T-cell (primary cell): ENCODE data around the gene OR5M3. TPM values are rescaled to one million over a fixed set of nuclear protein-coding genes. Genes with fewer than 3 reads are reported as not detected.

Source experiments
- ATAC-seq, 4 experiments: fragments of 200-7000 bp in 3 of 4; fragments of 150-1000 bp in 1 of 4; cut with Tn5 transposase; replicated peaks in 1 of 4; 1 replicate in 3 of 4; 2 replicates in 1 of 4; pipeline ENCODE4 v1.10.0; 2021; ENCODE audit warnings: moderate library complexity in 3 of 4, mild to moderate bottlenecking in 2 of 4, moderate number of reproducible peaks in 1 of 4
- CTCF ChIA-PET, 2 donors: fragments of 300-600 bp; sonication (Branson Sonifier 250); formaldehyde crosslinking; loops; one replicate each; lab custom pipeline; 2022; ENCODE audit warnings: antibody characterized with exemption in 2 of 2; lab: Charles Lee
- POLR2A ChIA-PET, 2 donors: fragments of 300-600 bp; sonication (Branson Sonifier 250); formaldehyde crosslinking; loops; one replicate each; lab custom pipeline; 2022; ENCODE audit warnings: antibody characterized with exemption in 2 of 2; lab: Charles Lee
- DNase-seq, 35 experiments: peaks; one replicate each; pipeline versions ENCODE4 v3.0.0 to v3.0.0-alpha.2; 2013 to 2023
- H3K27ac ChIP-seq: one replicate; pipeline ENCODE4 v1.5.1; 2013; ENCODE audit warnings: low read length
- H3K27me3 ChIP-seq, 2 experiments: replicated peaks in 1 of 2; 1 replicate in 1 of 2; 2 replicates in 1 of 2; pipeline versions ENCODE4 v1.6.1 to v1.7.0; 2013; ENCODE audit warnings: low read length in 1 of 2, mixed read lengths in 1 of 2; ENCODE audit not compliant: control insufficient read depth in 2 of 2, insufficient read depth in 2 of 2; ENCODE audit errors: extremely low read depth in 1 of 2
- H3K36me3 ChIP-seq, 2 donors: 1 replicate in 1 of 2; 2 replicates in 1 of 2; pipeline versions ENCODE4 v1.6.1 to v1.7.0; 2013; ENCODE audit warnings: low read length in 1 of 2; ENCODE audit not compliant: control insufficient read depth in 2 of 2, insufficient read depth in 1 of 2; ENCODE audit errors: extremely low read depth in 1 of 2
- H3K4me1 ChIP-seq, 2 experiments: 1 replicate in 1 of 2; 2 replicates in 1 of 2; pipeline versions ENCODE4 v1.6.1 to v1.7.0; 2013; ENCODE audit warnings: low read length in 2 of 2, mixed read lengths in 1 of 2; ENCODE audit not compliant: insufficient read depth in 2 of 2, control insufficient read depth in 1 of 2; ENCODE audit errors: extremely low read depth in 1 of 2
- H3K4me3 ChIP-seq, 2 donors: 1 replicate in 1 of 2; 2 replicates in 1 of 2; pipeline versions ENCODE4 v1.5.1 to v1.7.0; 2013; ENCODE audit warnings: mild to moderate bottlenecking in 2 of 2, low read length in 1 of 2, moderate library complexity in 1 of 2; ENCODE audit not compliant: control insufficient read depth in 1 of 2; ENCODE audit errors: extremely low read depth in 1 of 2
- H3K9me3 ChIP-seq: 2 replicates; pipeline ENCODE4 v1.7.0; 2013
- H3K27ac Mint-ChIP-seq, 2 donors: one replicate each; pipeline ENCODE4 v1.8.0; 2020 to 2021; ENCODE audit warnings: mild to moderate bottlenecking in 2 of 2, mixed read lengths in 2 of 2
- H3K27me3 Mint-ChIP-seq, 2 donors: one replicate each; pipeline ENCODE4 v1.8.0; 2021 to 2022; ENCODE audit warnings: mixed read lengths in 2 of 2
- H3K36me3 Mint-ChIP-seq: one replicate; pipeline ENCODE4 v1.8.0; 2021; ENCODE audit warnings: mixed read lengths
- H3K4me1 Mint-ChIP-seq, 3 donors: one replicate each; pipeline ENCODE4 v1.8.0; 2020 to 2022; ENCODE audit warnings: mixed read lengths in 3 of 3, mild to moderate bottlenecking in 1 of 3
- H3K4me3 Mint-ChIP-seq, 3 donors: one replicate each; pipeline ENCODE4 v1.8.0; 2020 to 2022; ENCODE audit warnings: mild to moderate bottlenecking in 3 of 3, mixed read lengths in 3 of 3, moderate library complexity in 3 of 3
- H3K9me3 Mint-ChIP-seq, 3 donors: one replicate each; pipeline ENCODE4 v1.8.0; 2020 to 2022; ENCODE audit warnings: mixed read lengths in 3 of 3
- WGBS: methylation state at CpG from one replicate; pipeline ENCODE4 v1.1.5; 2013; ENCODE audit warnings: missing lambda C conversion rate; ENCODE audit not compliant: insufficient coverage; 5-methylcytosine and 5-hydroxymethylcytosine counted together
- total RNA-seq, 35 experiments: library from RNA in 6 of 35; stranded (reverse) in 6 of 35; fragments of 120-200 nt in 1 of 35; gene quantifications; one replicate each; pipeline versions ENCODE4 v1.2.1 to v1.2.4 and lab custom pipeline; 2013 to 2026

Gene OR5M3
- total RNA-seq, 5 donors from 2014 or later (not counting 1 experiment from before 2014, with no cell fraction given), result not detected

GRCh38 chr11:56486801-56487200 lies 13.6 kb upstream of the OR5M3 start:
- ChIA-PET CTCF (no interaction called here), POLR2A (no interaction called here)
- Mint-ChIP-seq H3K36me3 (no peaks in the 10 kb centered on the region), H3K27ac (no peak overlapping the region), H3K4me1 (no peaks in the 10 kb centered on the region), H3K9me3 (peaks cover 4 to 26% (median 19%) of the 10 kb centered on the region in 3 donors), H3K27me3 (no peaks in the 10 kb centered on the region), H3K4me3 (no peak overlapping the region)
- H3K4me3 ChIP-seq, result no peak overlapping the region
- no peak for ATAC-seq
- H3K36me3 ChIP-seq, result no peaks in the 10 kb centered on the region
- WGBS, result 38% methylated on average over 3 of the region's 3 CpGs
- no peaks in the 10 kb centered on the region for H3K9me3 ChIP-seq
- H3K4me1 ChIP-seq, result no peaks in the 10 kb centered on the region
- no peak for DNase-seq
- no peak overlapping the region for H3K27ac ChIP-seq
- no peaks in the 10 kb centered on the region for H3K27me3 ChIP-seq

- no peaks in the 10 kb centered on the region for H3K27me3 Mint-ChIP-seq
Observed at GRCh38 chr11:56474729-56475235, 1.6 kb upstream of the OR5M3 start.

GRCh38 chr11:56457076-56457475 lies 16.1 kb downstream of the OR5M3 start:
- Histone ChIP-seq H3K36me3 (no peaks in the 10 kb centered on the region), H3K27me3 (no peaks in the 10 kb centered on the region), H3K9me3 (no peaks in the 10 kb centered on the region), H3K4me3 (no peak overlapping the region), H3K27ac (no peak overlapping the region), H3K4me1 (no peaks in the 10 kb centered on the region)
- H3K4me3 Mint-ChIP-seq, result no peak overlapping the region
- H3K27me3 Mint-ChIP-seq, result no peaks in the 10 kb centered on the region
- CTCF ChIA-PET, result no interaction called here
- H3K4me1 Mint-ChIP-seq, result no peaks in the 10 kb centered on the region
- DNase-seq (no peak), ATAC-seq (no peak)
- H3K36me3 Mint-ChIP-seq, result no peaks in the 10 kb centered on the region
- no peak overlapping the region for H3K27ac Mint-ChIP-seq
- peaks cover 0 to 18% (median 16%) of the 10 kb centered on the region in 3 donors for H3K9me3 Mint-ChIP-seq
- no CpG with 5 or more reads among the region's 1 CpG for WGBS
- POLR2A ChIA-PET, result no interaction called here

More at GRCh38 chr11:56474729-56475235, 1.6 kb upstream of the OR5M3 start:
- Histone ChIP-seq H3K4me3 (no peak overlapping the region), H3K9me3 (no peaks in the 10 kb centered on the region), H3K36me3 (no peaks in the 10 kb centered on the region), H3K27ac (no peak overlapping the region), H3K4me1 (no peaks in the 10 kb centered on the region), H3K27me3 (no peaks in the 10 kb centered on the region)
- ChIA-PET CTCF (no interaction called here), POLR2A (no interaction called here)
- ATAC-seq, result no peak
- no peak for DNase-seq
- no CpG with 5 or more reads among the region's 1 CpG for WGBS
- Mint-ChIP-seq H3K4me1 (no peaks in the 10 kb centered on the region), H3K4me3 (no peak overlapping the region), H3K36me3 (no peaks in the 10 kb centered on the region), H3K27ac (no peak overlapping the region), H3K9me3 (peaks cover 10 to 14% (median 12%) of the 10 kb centered on the region in 3 donors)

DNA sequence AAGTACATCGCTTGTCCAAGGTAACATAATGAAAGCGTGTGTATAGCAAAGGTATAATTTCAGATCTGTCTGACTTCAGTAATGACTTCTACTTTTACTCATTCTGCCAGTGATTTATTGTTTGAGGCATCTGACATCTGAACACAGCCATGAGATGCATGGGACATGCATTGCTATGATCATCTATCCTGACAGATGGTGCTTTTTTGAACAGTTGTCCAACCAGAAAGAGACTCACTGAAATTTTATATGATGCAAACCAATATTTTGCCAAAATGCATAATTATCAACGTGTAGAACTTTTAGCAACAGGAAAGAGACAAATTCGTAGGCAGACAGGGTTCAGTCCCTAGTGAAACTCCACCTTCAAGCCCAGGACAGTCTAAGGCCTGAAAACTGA lies 19.6 kb downstream of the OR5M3 start:
- Mint-ChIP-seq H3K36me3 (no peaks in the 10 kb centered on the region), H3K4me1 (no peaks in the 10 kb centered on the region), H3K27ac (no peak overlapping the region), H3K9me3 (peaks cover 0 to 13% (median 12%) of the 10 kb centered on the region in 3 donors), H3K27me3 (no peaks in the 10 kb centered on the region), H3K4me3 (no peak overlapping the region)
- WGBS, result 67% methylated on average over 3 of the region's 4 CpGs
- no peak overlapping the region for H3K4me3 ChIP-seq
- H3K4me1 ChIP-seq, result no peaks in the 10 kb centered on the region
- ATAC-seq (no peak), DNase-seq (no peak)
- ChIA-PET POLR2A (no interaction called here), CTCF (no interaction called here)
- no peak overlapping the region for H3K27ac ChIP-seq
- no peaks in the 10 kb centered on the region for H3K36me3 ChIP-seq
- no peaks in the 10 kb centered on the region for H3K9me3 ChIP-seq
- no peaks in the 10 kb centered on the region for H3K27me3 ChIP-seq

Other genes with a start within 250 kb of the OR5M3 start
- not detected for gene OR5T2, start 239.1 kb downstream of the OR5M3 start, total RNA-seq
- gene OR5T3, start 221.1 kb downstream of the OR5M3 start, total RNA-seq, result not detected
- not detected for gene OR5T1, start 199.2 kb downstream of the OR5M3 start, total RNA-seq
- not detected for gene OR8H1, start 181.1 kb downstream of the OR5M3 start, total RNA-seq
- gene OR8K3, start 158.2 kb downstream of the OR5M3 start, total RNA-seq, result not detected
- not detected for gene OR8K1, start 127.3 kb downstream of the OR5M3 start, total RNA-seq
- gene OR8J1, start 119.1 kb downstream of the OR5M3 start, total RNA-seq, result not detected
- gene OR8U1, start 97.7 kb downstream of the OR5M3 start, total RNA-seq, result not detected
- gene OR5AL1, start 60.7 kb downstream of the OR5M3 start, total RNA-seq, result not detected
- not detected for gene OR5M8, start 18.0 kb upstream of the OR5M3 start, total RNA-seq
- gene OR5M11, start 69.9 kb upstream of the OR5M3 start, total RNA-seq, result not detected
- not detected for gene OR5M10, start 104.4 kb upstream of the OR5M3 start, total RNA-seq
- not detected for gene OR5M1, start 141.5 kb upstream of the OR5M3 start, total RNA-seq
- not detected for gene OR5AP2, start 169.1 kb upstream of the OR5M3 start, total RNA-seq
- gene OR5AR1, start 190.3 kb upstream of the OR5M3 start, total RNA-seq, result not detected
- not detected for gene OR9G1, start 225.7 kb upstream of the OR5M3 start, total RNA-seq